GM13976 (cell line): ENCODE measurements around the gene EML6.
A peak's percentile ranks its signal among the peaks of the same experiment; 100 is the strongest.

Experiments used
- DNase-seq: peaks from one replicate; pipeline ENCODE4 v3.0.0; 2012; ENCODE audit warnings: low spot score
- in situ Hi-C: fragments of 300-500 bp; cut with MboI; formaldehyde crosslinking; loops from one replicate; pipeline ENCODE4 v1.12.0; 2022; ENCODE audit warnings: low sequenced_read_pairs, mixed read lengths, inconsistent platforms; ENCODE audit not compliant: unreplicated experiment
- TF ChIP-seq, protein P1 (sequence below): IDR thresholded peaks from 2 replicates; pipeline ENCODE4 v1.5.1; 2012; ENCODE audit warnings: borderline replicate concordance, mild to moderate bottlenecking; ENCODE audit not compliant: insufficient read depth; ENCODE audit errors: extremely low read depth, missing control alignments, control extremely low read depth

Gene EML6

DNA sequence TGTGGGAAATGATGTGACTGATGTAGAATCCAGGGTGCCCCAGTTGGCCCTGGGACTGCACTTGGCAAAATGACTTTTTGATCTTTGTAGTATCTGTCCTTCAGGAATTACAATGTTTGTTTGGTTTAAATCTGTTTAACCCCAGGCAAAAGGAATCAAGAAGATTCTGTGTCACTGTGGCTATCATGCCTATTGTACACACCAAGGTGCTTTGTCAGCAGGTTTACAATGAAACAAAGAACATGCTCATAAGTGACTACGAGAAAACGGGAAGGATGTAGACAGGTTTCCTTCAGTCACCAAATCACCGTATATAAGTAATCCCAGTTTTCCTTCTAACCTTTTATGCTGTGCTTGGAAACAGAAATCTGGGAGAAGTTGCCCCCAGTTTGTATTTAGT is 217.3 kb downstream of the EML6 start:
- DNase-seq: no peak
- in situ Hi-C loops: no loop called here

GRCh38 chr2:54941248-54941984 is 218.0 kb downstream of the EML6 start:
- no peak for DNase-seq
- in situ Hi-C loops: no loop called here
- TF ChIP-seq, protein P1, sequence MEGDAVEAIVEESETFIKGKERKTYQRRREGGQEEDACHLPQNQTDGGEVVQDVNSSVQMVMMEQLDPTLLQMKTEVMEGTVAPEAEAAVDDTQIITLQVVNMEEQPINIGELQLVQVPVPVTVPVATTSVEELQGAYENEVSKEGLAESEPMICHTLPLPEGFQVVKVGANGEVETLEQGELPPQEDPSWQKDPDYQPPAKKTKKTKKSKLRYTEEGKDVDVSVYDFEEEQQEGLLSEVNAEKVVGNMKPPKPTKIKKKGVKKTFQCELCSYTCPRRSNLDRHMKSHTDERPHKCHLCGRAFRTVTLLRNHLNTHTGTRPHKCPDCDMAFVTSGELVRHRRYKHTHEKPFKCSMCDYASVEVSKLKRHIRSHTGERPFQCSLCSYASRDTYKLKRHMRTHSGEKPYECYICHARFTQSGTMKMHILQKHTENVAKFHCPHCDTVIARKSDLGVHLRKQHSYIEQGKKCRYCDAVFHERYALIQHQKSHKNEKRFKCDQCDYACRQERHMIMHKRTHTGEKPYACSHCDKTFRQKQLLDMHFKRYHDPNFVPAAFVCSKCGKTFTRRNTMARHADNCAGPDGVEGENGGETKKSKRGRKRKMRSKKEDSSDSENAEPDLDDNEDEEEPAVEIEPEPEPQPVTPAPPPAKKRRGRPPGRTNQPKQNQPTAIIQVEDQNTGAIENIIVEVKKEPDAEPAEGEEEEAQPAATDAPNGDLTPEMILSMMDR: no peak

More for the DNA sequence above, 217.3 kb downstream of the EML6 start:
- TF ChIP-seq, protein P1: no peak

DNA sequence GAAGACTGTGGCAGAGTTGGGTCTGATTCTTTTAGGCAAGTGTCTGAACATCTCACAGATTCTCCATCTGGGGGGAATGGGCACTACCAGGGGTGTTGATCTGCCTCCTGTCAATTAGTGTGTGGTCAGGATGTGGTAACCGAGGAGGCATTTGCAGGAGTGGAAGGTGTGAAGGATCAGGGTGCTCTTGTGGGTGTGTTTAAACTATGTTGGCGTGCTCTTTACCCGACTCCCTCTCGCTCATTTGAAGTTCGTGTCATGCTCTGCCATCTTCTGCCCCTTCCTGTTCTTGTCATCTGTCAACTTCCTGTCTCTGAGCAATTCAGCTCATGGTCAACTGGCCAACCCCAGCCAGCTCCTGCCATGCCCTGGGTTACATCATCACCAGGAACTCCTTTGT is 218.9 kb downstream of the EML6 start:
- TF ChIP-seq, protein P1: no peak
- in situ Hi-C loops: no loop called here
- DNase-seq: no peak

DNA sequence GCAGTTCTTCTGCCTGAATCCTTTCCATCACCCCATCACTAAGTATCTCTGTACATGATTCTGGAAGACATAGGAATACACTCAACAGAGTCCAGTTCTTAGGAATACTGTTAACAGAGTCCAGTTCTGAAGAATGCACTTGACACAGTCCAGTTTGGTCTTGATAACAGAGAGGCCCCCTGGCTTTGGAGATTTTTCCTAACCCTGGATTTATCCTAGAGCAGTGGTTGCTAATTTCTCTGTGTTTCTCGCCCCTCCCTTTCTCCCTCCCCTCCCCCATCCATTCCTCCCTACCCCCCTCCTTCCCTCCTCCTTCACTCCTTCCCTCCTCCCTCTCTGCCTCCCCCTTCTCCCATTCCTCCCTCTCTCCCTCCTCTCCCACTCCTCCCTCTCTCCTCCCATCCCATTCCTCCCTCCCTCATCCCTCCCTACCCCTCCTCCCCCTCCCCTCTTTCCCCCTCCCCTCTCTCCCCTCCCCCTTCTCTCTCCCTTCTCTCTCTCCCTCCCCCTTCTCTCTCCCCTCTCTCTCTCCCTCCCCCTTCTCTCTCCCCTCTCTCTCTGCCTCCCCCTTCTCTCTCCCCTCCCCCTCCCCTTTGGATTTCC is 221.4 kb downstream of the EML6 start:
- TF ChIP-seq, protein P1: no peak
- in situ Hi-C loops: no loop called here
- no peak for DNase-seq

DNA sequence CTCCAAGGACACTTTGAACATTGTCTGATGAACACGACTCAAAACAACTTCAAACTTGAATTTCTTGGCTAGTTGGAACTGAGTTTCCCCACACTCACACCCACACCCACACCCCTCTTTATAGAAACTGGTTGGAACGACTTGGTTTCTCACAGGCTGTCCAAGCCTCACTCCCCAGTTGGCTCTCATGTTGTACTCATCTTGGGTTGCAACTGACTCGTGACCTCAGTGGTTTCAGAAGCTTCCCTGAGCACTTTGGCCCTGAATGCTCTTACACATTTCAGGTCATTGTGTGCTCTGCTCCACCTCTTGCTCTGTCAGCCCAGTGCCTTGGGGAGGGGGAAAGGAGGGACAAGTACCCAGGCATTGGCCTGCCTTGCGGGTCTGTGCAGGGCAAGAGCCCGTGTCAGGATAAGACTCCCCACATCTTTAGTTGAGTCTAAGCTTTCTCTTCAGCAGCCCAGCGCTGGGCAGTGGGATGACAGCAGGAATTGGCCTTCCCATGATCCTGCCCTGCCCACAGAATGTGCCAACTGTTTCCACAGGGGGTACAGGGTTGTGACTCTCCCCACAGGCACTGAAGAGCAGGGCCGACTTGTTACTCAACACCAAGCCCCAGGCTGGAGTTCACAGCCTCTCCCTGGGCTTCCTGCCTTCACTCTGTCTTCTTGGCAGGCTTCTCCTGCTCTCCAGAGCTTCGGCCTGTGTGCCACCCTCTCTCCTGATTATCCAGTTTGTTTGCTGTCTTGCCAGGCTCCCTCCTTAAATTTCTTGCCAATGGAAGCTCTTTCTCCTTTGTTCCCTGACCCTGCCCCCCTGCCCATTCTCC is 222.1 kb downstream of the EML6 start:
- in situ Hi-C loops: no loop called here
- TF ChIP-seq, protein P1: no peak
- DNase-seq: peak; percentile 61

DNA sequence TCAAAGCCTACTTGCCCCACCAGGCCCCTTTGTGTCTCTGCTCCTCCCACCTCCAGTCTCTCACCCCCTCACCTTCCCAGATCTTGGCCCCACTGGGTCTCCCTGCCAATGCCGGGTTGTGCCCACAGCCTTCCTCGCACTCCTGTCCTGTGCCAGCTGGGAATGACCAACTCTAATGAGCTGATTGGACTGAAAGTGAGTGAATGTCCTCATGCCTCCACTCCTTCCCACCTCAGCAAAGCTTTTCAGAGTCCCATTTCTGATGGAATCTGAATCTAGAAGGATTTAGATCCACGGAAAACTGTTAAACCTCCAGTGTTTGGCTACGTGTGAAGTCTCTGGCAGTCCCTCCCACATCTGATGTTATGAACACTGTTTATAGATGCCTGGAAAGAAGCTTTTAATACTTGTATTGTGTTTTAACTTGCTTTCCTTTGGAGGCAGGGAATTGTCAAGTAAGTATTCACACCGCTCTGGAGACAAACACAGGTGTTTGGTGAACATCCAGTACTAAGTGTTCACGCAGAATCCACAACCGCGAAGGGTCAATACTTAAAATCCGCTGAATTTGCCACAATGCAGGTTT is 222.9 kb downstream of the EML6 start:
- in situ Hi-C loops: no loop called here

More for the DNA sequence above, 222.9 kb downstream of the EML6 start:
- DNase-seq: no peak
- TF ChIP-seq, protein P1: no peak
